ENCODE results near the gene TPD52L1.
A peak's percentile ranks its signal among the peaks of the same experiment; 100 is the strongest.
"Not testable (repeated sequence)": the region's sequence is repeated elsewhere in the genome, so short reads cannot be mapped to it uniquely, and the experiment has no call there.

TPD52L1 gene

DNA sequence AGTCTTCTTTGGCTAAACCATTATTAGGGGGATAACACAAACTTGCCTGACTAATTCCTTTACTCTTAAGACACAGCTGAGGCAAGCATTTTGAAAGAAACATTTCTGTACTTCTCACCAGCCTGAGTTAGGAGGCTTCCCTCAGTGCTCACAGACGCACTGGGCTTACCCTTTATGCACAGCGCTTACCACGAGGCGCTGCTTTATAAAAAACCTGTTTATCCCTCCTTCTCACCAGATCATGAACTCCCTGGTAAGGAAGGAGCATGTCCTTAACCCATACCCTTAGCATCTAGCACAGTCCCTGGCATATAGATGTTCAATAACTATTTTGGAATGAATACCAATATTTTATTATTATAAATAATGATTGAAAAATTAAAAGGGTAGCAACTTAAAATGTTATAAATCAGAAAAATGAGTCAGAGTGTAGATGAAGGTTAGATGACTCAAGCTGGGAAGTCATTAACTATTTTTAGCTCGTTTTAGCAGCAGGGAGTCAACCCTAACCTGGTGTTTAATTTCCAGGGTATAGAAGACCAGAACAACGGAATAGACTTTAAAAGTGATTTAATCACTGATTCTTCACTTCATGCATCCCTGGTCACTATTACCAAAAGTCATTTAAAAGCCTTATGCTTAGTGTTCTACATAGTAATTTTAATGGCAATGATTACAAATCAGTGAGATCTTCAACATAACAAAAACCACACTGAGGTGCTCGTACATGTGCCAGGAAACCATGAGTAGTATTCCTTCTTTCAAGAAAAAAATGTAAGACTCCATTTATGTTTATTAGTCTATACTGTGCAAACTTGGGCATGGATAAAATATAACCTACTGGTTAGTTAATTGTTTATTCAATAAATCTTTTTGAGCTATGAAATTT is 4.1 kb upstream of the TPD52L1 start:
- H3K9me3 ChIP-seq (ENCODE audit: control insufficient read depth, low read length): no peaks in the 10 kb centered on the region
- H3K27me3 ChIP-seq (ENCODE audit: control insufficient read depth, insufficient read depth, low read length): peaks cover 7% of the 10 kb centered on the region

DNA sequence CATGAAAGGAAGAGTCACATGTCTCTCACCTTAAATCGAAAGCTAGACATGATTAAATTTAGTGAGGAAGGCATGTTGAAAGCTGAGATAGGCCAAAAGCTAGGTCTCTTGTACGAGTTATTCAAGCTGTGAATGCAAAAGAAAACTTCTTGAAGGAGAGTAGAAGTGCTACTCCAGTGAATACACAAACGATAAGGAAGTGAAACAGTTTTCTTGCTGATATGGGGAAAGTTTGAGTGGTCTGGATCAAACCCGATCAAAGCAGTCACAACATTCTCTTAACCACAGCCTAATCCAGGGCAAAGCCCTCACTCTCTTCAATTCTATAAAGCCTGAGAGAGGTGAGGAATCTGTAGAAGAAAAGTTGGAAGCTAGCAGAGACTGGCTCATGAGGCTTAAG is 1.9 kb upstream of the TPD52L1 start:
- Histone ChIP-seq H3K9ac (ENCODE audit: low read length) (no peak overlapping the region), H3K36me3 (ENCODE audit: control insufficient read depth, insufficient read depth, low read length) (no peaks in the 10 kb centered on the region), H3K4me3 (ENCODE audit: low read length) (no peak overlapping the region), H3K27me3 (ENCODE audit: control insufficient read depth, insufficient read depth, low read length) (peaks cover 7% of the 10 kb centered on the region), H3K4me1 (ENCODE audit: control insufficient read depth, insufficient read depth, low read length) (peaks cover 10% of the 10 kb centered on the region), H3K9me3 (ENCODE audit: control insufficient read depth, low read length) (no peaks in the 10 kb centered on the region)

More for the DNA sequence above, 4.1 kb upstream of the TPD52L1 start:
- Histone ChIP-seq H3K9ac (ENCODE audit: low read length) (no peak overlapping the region), H3K4me1 (ENCODE audit: control insufficient read depth, insufficient read depth, low read length) (peaks cover 5% of the 10 kb centered on the region), H3K4me3 (ENCODE audit: low read length) (no peak overlapping the region), H3K36me3 (ENCODE audit: control insufficient read depth, insufficient read depth, low read length) (no peaks in the 10 kb centered on the region)

GRCh38 chr6:125154118-125154760 is 666 bp downstream of the TPD52L1 start:
- Histone ChIP-seq H3K4me1 (ENCODE audit: control insufficient read depth, insufficient read depth, low read length) (peaks cover 10% of the 10 kb centered on the region), H3K4me3 (ENCODE audit: low read length) (peak overlapping the region; percentile 66), H3K9ac (ENCODE audit: low read length) (peak overlapping the region; percentile 76)

DNA sequence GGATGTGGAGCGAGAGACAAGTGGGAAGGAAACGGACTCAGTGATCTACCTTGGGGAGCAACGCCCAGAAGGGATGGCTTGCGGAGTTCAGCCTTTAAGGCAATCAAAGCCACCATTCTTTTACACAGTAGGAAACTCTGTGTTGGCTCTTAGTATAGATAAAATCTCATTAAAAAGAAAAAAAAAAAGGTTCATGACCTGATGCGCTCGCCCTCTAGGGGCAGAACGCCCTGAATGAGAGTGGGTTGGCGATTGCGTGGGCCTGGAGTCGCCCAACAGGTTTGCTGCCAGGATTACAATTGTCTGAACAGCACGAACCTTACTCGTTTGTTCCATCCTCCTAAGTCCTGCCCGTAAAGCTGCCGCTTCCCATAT is 1.2 kb downstream of the TPD52L1 start:
- Histone ChIP-seq H3K36me3 (ENCODE audit: control insufficient read depth, insufficient read depth, low read length) (no peaks in the 10 kb centered on the region), H3K9me3 (ENCODE audit: control insufficient read depth, low read length) (no peaks in the 10 kb centered on the region), H3K4me1 (ENCODE audit: control insufficient read depth, insufficient read depth, low read length) (peaks cover 10% of the 10 kb centered on the region), H3K4me3 (ENCODE audit: low read length) (peak overlapping the region; percentile 66), H3K9ac (ENCODE audit: low read length) (peak overlapping the region; percentile 76), H3K27me3 (ENCODE audit: control insufficient read depth, insufficient read depth, low read length) (peaks cover 7% of the 10 kb centered on the region)

More at GRCh38 chr6:125154118-125154760, 666 bp downstream of the TPD52L1 start:
- H3K36me3 ChIP-seq (ENCODE audit: control insufficient read depth, insufficient read depth, low read length): no peaks in the 10 kb centered on the region
- no peaks in the 10 kb centered on the region for H3K9me3 ChIP-seq (ENCODE audit: control insufficient read depth, low read length)
- H3K27me3 ChIP-seq (ENCODE audit: control insufficient read depth, insufficient read depth, low read length): peaks cover 7% of the 10 kb centered on the region

GRCh38 chr6:125155344-125155743 is 1.8 kb downstream of the TPD52L1 start:
- no peaks in the 10 kb centered on the region for H3K9me3 ChIP-seq (ENCODE audit: control insufficient read depth, low read length)
- H3K9ac ChIP-seq (ENCODE audit: low read length): no peak overlapping the region
- H3K4me3 ChIP-seq (ENCODE audit: low read length): no peak overlapping the region
- H3K4me1 ChIP-seq (ENCODE audit: control insufficient read depth, insufficient read depth, low read length): peaks cover 10% of the 10 kb centered on the region
- peaks cover 7% of the 10 kb centered on the region for H3K27me3 ChIP-seq (ENCODE audit: control insufficient read depth, insufficient read depth, low read length)
- no peaks in the 10 kb centered on the region for H3K36me3 ChIP-seq (ENCODE audit: control insufficient read depth, insufficient read depth, low read length)

GRCh38 chr6:125156496-125156895 is 2.9 kb downstream of the TPD52L1 start:
- peaks cover 10% of the 10 kb centered on the region for H3K4me1 ChIP-seq (ENCODE audit: control insufficient read depth, insufficient read depth, low read length)
- H3K4me3 ChIP-seq (ENCODE audit: low read length): no peak overlapping the region
- H3K36me3 ChIP-seq (ENCODE audit: control insufficient read depth, insufficient read depth, low read length): no peaks in the 10 kb centered on the region
- no peak overlapping the region for H3K9ac ChIP-seq (ENCODE audit: low read length)
- no peaks in the 10 kb centered on the region for H3K9me3 ChIP-seq (ENCODE audit: control insufficient read depth, low read length)
- H3K27me3 ChIP-seq (ENCODE audit: control insufficient read depth, insufficient read depth, low read length): peaks cover 7% of the 10 kb centered on the region

DNA sequence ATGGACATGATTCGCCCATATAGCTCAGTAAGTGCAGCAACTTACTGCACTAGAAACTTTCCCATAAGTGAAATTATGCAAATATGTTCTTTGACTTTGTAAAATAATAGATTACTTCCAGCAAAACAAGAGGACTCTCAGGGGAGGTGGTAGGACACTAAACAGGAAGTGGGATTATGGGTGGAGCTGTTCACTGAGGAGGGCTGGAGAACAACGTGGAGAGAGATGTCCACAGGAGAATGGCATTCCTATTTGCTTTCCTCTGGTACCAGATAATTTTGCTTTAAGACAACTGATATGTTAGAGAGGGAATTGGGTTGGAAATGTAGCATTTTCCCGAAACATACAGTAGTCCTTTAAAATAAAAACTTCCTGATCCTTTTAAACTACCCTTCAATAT is 3.7 kb downstream of the TPD52L1 start:
- Histone ChIP-seq H3K4me3 (ENCODE audit: low read length) (no peak overlapping the region), H3K27me3 (ENCODE audit: control insufficient read depth, insufficient read depth, low read length) (peaks cover 7% of the 10 kb centered on the region), H3K9me3 (ENCODE audit: control insufficient read depth, low read length) (no peaks in the 10 kb centered on the region), H3K36me3 (ENCODE audit: control insufficient read depth, insufficient read depth, low read length) (no peaks in the 10 kb centered on the region), H3K4me1 (ENCODE audit: control insufficient read depth, insufficient read depth, low read length) (peaks cover 10% of the 10 kb centered on the region), H3K9ac (ENCODE audit: low read length) (no peak overlapping the region)

DNA sequence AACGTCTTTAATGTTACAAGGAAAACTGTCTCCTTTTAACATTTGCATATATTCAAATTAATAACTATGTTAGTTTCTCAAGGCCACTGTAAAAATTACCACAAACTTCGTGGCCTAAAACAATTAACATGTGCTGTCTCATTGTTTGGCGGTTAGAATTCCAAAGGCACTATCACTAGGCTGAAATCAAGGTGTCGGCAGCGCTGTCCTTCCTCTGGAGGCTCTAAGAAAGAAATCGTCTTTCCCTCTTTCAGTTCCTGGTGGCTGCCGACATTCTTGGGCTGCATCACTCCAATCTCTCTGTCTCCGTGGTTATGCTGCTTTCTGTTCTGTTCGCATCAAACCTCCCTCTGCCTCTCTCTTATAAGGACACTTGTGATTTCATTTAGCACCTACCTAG is 4.2 kb downstream of the TPD52L1 start:
- Histone ChIP-seq H3K9ac (ENCODE audit: low read length) (no peak overlapping the region), H3K4me1 (ENCODE audit: control insufficient read depth, insufficient read depth, low read length) (peaks cover 10% of the 10 kb centered on the region), H3K36me3 (ENCODE audit: control insufficient read depth, insufficient read depth, low read length) (no peaks in the 10 kb centered on the region), H3K9me3 (ENCODE audit: control insufficient read depth, low read length) (no peaks in the 10 kb centered on the region), H3K27me3 (ENCODE audit: control insufficient read depth, insufficient read depth, low read length) (peaks cover 7% of the 10 kb centered on the region), H3K4me3 (ENCODE audit: low read length) (no peak overlapping the region)

DNA sequence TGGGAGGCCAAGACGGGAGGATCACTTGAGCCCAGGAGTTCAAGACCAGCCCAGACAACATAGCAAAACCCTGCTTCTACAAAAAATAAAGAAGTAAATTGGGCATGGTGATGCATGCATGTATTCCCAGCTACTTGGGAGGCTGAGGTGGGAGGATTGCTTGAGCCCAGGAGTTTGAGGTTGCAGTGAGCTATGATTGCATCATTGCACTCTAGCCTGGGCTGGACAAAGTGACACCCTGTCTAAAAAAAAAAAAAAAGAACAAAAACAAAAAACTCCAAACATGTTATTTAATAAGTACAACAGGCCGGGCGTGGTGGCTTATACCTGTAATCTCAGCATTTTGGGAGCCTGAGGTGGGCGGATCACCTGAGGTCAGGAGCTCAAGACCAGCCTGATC is 9.8 kb downstream of the TPD52L1 start:
- H3K9me3 ChIP-seq (ENCODE audit: control insufficient read depth, low read length); H3K4me1 ChIP-seq (ENCODE audit: control insufficient read depth, insufficient read depth, low read length); H3K4me3 ChIP-seq (ENCODE audit: low read length): not testable (repeated sequence)

GRCh38 chr6:125163811-125164210 is 10.2 kb downstream of the TPD52L1 start:
- H3K36me3 ChIP-seq (ENCODE audit: control insufficient read depth, insufficient read depth, low read length): no peaks in the 10 kb centered on the region
- H3K9ac ChIP-seq (ENCODE audit: low read length): no peak overlapping the region
- no peaks in the 10 kb centered on the region for H3K9me3 ChIP-seq (ENCODE audit: control insufficient read depth, low read length)
- no peaks in the 10 kb centered on the region for H3K4me1 ChIP-seq (ENCODE audit: control insufficient read depth, insufficient read depth, low read length)
- H3K27me3 ChIP-seq (ENCODE audit: control insufficient read depth, insufficient read depth, low read length): no peaks in the 10 kb centered on the region
- H3K4me3 ChIP-seq (ENCODE audit: low read length): no peak overlapping the region

More for the DNA sequence above, 9.8 kb downstream of the TPD52L1 start:
- not testable (repeated sequence) for H3K9ac ChIP-seq (ENCODE audit: low read length); H3K36me3 ChIP-seq (ENCODE audit: control insufficient read depth, insufficient read depth, low read length); H3K27me3 ChIP-seq (ENCODE audit: control insufficient read depth, insufficient read depth, low read length)

DNA sequence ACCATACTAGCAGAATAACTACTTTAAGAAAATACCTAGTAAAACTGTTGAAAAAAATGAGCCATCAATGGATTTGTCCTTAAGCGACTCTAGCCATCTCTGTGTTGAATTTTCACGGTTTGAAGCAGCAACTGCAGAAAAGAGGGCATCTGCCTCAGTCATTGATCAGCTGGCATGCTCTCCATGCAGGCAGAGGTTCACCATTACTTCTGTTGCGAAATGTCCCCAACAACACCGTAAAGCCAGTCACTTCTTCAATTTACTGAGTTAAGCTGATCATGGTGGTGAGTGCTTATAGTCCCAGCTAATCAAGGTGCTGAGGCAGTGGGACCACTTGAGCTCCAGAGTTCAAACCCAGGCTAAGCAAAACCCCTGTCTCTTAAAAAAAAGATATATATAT is 11.1 kb downstream of the TPD52L1 start:
- no peaks in the 10 kb centered on the region for H3K9me3 ChIP-seq (ENCODE audit: control insufficient read depth, low read length)
- no peaks in the 10 kb centered on the region for H3K36me3 ChIP-seq (ENCODE audit: control insufficient read depth, insufficient read depth, low read length)
- H3K4me1 ChIP-seq (ENCODE audit: control insufficient read depth, insufficient read depth, low read length): no peaks in the 10 kb centered on the region
- H3K4me3 ChIP-seq (ENCODE audit: low read length): no peak overlapping the region
- H3K9ac ChIP-seq (ENCODE audit: low read length): no peak overlapping the region
- H3K27me3 ChIP-seq (ENCODE audit: control insufficient read depth, insufficient read depth, low read length): no peaks in the 10 kb centered on the region

DNA sequence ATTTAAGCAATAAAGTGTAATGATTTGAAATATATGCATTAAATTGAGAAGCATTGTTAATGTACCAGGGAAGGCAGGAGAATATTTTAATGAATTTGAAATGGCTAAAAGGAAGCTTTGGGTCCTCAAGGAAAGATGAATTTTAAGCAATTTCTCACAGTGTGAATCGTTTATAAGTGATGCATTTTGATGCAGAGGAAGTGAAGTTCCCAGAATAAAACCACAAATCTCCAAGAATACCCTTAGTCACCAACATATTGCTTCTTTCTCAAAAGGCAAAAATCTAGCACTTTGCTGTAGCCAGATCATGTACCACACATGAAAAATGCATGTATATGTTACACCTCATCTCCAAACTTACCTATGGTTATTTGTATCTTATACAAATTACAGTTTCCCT is 11.7 kb downstream of the TPD52L1 start:
- Histone ChIP-seq H3K4me1 (ENCODE audit: control insufficient read depth, insufficient read depth, low read length) (no peaks in the 10 kb centered on the region), H3K4me3 (ENCODE audit: low read length) (no peak overlapping the region), H3K9me3 (ENCODE audit: control insufficient read depth, low read length) (no peaks in the 10 kb centered on the region)

More for the DNA sequence above, 11.7 kb downstream of the TPD52L1 start:
- Histone ChIP-seq H3K36me3 (ENCODE audit: control insufficient read depth, insufficient read depth, low read length) (no peaks in the 10 kb centered on the region), H3K27me3 (ENCODE audit: control insufficient read depth, insufficient read depth, low read length) (no peaks in the 10 kb centered on the region), H3K9ac (ENCODE audit: low read length) (no peak overlapping the region)
